Measurements from ENCODE around the gene PCLAF.

DNA sequence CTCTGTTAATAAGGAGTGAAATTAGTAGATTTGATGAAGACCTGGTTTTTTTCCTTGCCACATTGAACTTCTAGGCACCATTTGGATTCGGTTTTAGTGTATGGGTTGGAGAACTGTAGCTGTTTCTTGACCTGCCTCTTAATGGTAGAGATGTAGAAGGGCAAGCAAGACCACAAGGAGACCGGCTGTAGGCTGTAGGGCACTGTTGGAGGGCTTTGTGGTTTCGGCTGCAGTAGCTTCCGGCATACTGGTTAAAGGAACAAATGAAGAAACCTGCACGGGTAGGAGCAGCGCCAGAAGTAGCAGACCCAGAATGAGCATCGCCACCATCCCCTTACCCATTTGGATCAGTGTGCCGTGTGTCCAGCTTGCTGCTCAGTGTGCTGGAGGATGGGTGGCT is 7.9 kb downstream of the PCLAF start:
- TF ChIP-seq POLR2AphosphoS5 (IDR thresholded peaks at IDR 0.05; ENCODE audit: low read depth, low read length) (no peak), TCF7L2 (IDR thresholded peaks at IDR 0.05; ENCODE audit: low read depth, low read length) (no peak)
- TF ChIP-seq, protein P1, sequence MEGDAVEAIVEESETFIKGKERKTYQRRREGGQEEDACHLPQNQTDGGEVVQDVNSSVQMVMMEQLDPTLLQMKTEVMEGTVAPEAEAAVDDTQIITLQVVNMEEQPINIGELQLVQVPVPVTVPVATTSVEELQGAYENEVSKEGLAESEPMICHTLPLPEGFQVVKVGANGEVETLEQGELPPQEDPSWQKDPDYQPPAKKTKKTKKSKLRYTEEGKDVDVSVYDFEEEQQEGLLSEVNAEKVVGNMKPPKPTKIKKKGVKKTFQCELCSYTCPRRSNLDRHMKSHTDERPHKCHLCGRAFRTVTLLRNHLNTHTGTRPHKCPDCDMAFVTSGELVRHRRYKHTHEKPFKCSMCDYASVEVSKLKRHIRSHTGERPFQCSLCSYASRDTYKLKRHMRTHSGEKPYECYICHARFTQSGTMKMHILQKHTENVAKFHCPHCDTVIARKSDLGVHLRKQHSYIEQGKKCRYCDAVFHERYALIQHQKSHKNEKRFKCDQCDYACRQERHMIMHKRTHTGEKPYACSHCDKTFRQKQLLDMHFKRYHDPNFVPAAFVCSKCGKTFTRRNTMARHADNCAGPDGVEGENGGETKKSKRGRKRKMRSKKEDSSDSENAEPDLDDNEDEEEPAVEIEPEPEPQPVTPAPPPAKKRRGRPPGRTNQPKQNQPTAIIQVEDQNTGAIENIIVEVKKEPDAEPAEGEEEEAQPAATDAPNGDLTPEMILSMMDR (IDR thresholded peaks at IDR 0.05): no peak
- TF ChIP-seq, protein P2, sequence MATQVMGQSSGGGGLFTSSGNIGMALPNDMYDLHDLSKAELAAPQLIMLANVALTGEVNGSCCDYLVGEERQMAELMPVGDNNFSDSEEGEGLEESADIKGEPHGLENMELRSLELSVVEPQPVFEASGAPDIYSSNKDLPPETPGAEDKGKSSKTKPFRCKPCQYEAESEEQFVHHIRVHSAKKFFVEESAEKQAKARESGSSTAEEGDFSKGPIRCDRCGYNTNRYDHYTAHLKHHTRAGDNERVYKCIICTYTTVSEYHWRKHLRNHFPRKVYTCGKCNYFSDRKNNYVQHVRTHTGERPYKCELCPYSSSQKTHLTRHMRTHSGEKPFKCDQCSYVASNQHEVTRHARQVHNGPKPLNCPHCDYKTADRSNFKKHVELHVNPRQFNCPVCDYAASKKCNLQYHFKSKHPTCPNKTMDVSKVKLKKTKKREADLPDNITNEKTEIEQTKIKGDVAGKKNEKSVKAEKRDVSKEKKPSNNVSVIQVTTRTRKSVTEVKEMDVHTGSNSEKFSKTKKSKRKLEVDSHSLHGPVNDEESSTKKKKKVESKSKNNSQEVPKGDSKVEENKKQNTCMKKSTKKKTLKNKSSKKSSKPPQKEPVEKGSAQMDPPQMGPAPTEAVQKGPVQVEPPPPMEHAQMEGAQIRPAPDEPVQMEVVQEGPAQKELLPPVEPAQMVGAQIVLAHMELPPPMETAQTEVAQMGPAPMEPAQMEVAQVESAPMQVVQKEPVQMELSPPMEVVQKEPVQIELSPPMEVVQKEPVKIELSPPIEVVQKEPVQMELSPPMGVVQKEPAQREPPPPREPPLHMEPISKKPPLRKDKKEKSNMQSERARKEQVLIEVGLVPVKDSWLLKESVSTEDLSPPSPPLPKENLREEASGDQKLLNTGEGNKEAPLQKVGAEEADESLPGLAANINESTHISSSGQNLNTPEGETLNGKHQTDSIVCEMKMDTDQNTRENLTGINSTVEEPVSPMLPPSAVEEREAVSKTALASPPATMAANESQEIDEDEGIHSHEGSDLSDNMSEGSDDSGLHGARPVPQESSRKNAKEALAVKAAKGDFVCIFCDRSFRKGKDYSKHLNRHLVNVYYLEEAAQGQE (IDR thresholded peaks at IDR 0.05; ENCODE audit: insufficient read depth in 1 of 2, low read depth in 2 of 2, low read length in 1 of 2): no peak

Measured in Panc1 (cell line).